ENCODE results near the gene SYCP2. TPM values are rescaled to one million over a fixed set of nuclear protein-coding genes. Genes with fewer than 3 reads are reported as not detected.
"Not testable (repeated sequence)": the region's sequence is repeated elsewhere in the genome, so short reads cannot be mapped to it uniquely, and the experiment has no call there.

Gene SYCP2
- total and polyA plus RNA-seq, 2 donors (not counting 1 experiment from before 2014, with no cell fraction given): 0.77 to 1.2 TPM

GRCh38 chr20:59858425-59858824 lies 75.0 kb downstream of the SYCP2 start:
- Histone ChIP-seq H3K27me3 (ENCODE audit: control insufficient read depth, insufficient read depth, low read length) (no peaks in the 10 kb centered on the region), H3K27ac (ENCODE audit: insufficient read depth, low read length) (no peak overlapping the region), H3K9me3 (ENCODE audit: control insufficient read depth, insufficient read depth, low read depth, low read length) (no peaks in the 10 kb centered on the region), H3K4me1 (ENCODE audit: control insufficient read depth, extremely low read depth, insufficient read depth, low read length) (no peaks in the 10 kb centered on the region), H3K79me2 (ENCODE audit: control insufficient read depth, insufficient read depth, low read length) (no peaks in the 10 kb centered on the region), H3K36me3 (ENCODE audit: control insufficient read depth, insufficient read depth, low read length) (no peaks in the 10 kb centered on the region), H3K4me2 (ENCODE audit: extremely low read depth, insufficient read depth, low read length) (no peak overlapping the region), H3K4me3 (replicated peaks in 1 of 4; ENCODE audit: control extremely low read depth in 1 of 4, insufficient read depth in 1 of 4, low read depth in 3 of 4, low read length in 4 of 4) (no peak overlapping the region), H2AFZ (ENCODE audit: low read length) (no peak overlapping the region), H3K9ac (ENCODE audit: insufficient read depth, low read length) (no peak overlapping the region), H4K20me1 (ENCODE audit: control insufficient read depth, extremely low read depth, insufficient read depth, low read length) (no peaks in the 10 kb centered on the region)
- TF ChIP-seq EZH2 (IDR thresholded peaks at IDR 0.05; ENCODE audit: low read length, missing control alignments): no peak
- TF ChIP-seq CTCF (conservative IDR thresholded peaks at IDR 0.05 in 1 of 2, IDR thresholded peaks at IDR 0.05 in 1 of 2; ENCODE audit: low read depth in 1 of 2, low read length in 2 of 2): no peak
- no peak for DNase-seq (ENCODE audit: low read depth in 2 of 2)

- Histone ChIP-seq H2AFZ (ENCODE audit: low read length) (no peak overlapping the region), H3K4me1 (ENCODE audit: control insufficient read depth, extremely low read depth, insufficient read depth, low read length) (no peaks in the 10 kb centered on the region), H3K27ac (ENCODE audit: insufficient read depth, low read length) (no peak overlapping the region), H3K9ac (ENCODE audit: insufficient read depth, low read length) (no peak overlapping the region), H3K27me3 (ENCODE audit: control insufficient read depth, insufficient read depth, low read length) (no peaks in the 10 kb centered on the region), H3K4me3 (replicated peaks in 1 of 4; ENCODE audit: control extremely low read depth in 1 of 4, insufficient read depth in 1 of 4, low read depth in 3 of 4, low read length in 4 of 4) (no peak overlapping the region), H3K9me3 (ENCODE audit: control insufficient read depth, insufficient read depth, low read depth, low read length) (no peaks in the 10 kb centered on the region), H3K79me2 (ENCODE audit: control insufficient read depth, insufficient read depth, low read length) (no peaks in the 10 kb centered on the region), H4K20me1 (ENCODE audit: control insufficient read depth, extremely low read depth, insufficient read depth, low read length) (no peaks in the 10 kb centered on the region), H3K4me2 (ENCODE audit: extremely low read depth, insufficient read depth, low read length) (no peak overlapping the region), H3K36me3 (ENCODE audit: control insufficient read depth, insufficient read depth, low read length) (no peaks in the 10 kb centered on the region)
- DNase-seq (ENCODE audit: low read depth in 2 of 2): no peak
- TF ChIP-seq CTCF (conservative IDR thresholded peaks at IDR 0.05 in 1 of 2, IDR thresholded peaks at IDR 0.05 in 1 of 2; ENCODE audit: low read depth in 1 of 2, low read length in 2 of 2) (no peak), EZH2 (IDR thresholded peaks at IDR 0.05; ENCODE audit: low read length, missing control alignments) (no peak)
Observed at GRCh38 chr20:59857966-59858365, 75.5 kb downstream of the SYCP2 start.

- H3K4me2 ChIP-seq (ENCODE audit: extremely low read depth, insufficient read depth, low read length); H3K4me1 ChIP-seq (ENCODE audit: control insufficient read depth, extremely low read depth, insufficient read depth, low read length); H3K36me3 ChIP-seq (ENCODE audit: control insufficient read depth, insufficient read depth, low read length); DNase-seq (ENCODE audit: low read depth in 2 of 2); H3K9ac ChIP-seq (ENCODE audit: insufficient read depth, low read length); H3K9me3 ChIP-seq (ENCODE audit: control insufficient read depth, insufficient read depth, low read depth, low read length); H4K20me1 ChIP-seq (ENCODE audit: control insufficient read depth, extremely low read depth, insufficient read depth, low read length); H3K27me3 ChIP-seq (ENCODE audit: control insufficient read depth, insufficient read depth, low read length); H3K27ac ChIP-seq (ENCODE audit: insufficient read depth, low read length); H2AFZ ChIP-seq (ENCODE audit: low read length); H3K79me2 ChIP-seq (ENCODE audit: control insufficient read depth, insufficient read depth, low read length); H3K4me3 ChIP-seq (replicated peaks in 1 of 4; ENCODE audit: control extremely low read depth in 1 of 4, insufficient read depth in 1 of 4, low read depth in 3 of 4, low read length in 4 of 4): not testable (repeated sequence)
Observed at GRCh38 chr20:59856941-59857340, 76.5 kb downstream of the SYCP2 start.

GRCh38 chr20:59856526-59856925 lies 76.9 kb downstream of the SYCP2 start:
- not testable (repeated sequence) for H3K9me3 ChIP-seq (ENCODE audit: control insufficient read depth, insufficient read depth, low read depth, low read length); H3K27ac ChIP-seq (ENCODE audit: insufficient read depth, low read length); H4K20me1 ChIP-seq (ENCODE audit: control insufficient read depth, extremely low read depth, insufficient read depth, low read length); H2AFZ ChIP-seq (ENCODE audit: low read length); H3K36me3 ChIP-seq (ENCODE audit: control insufficient read depth, insufficient read depth, low read length); DNase-seq (ENCODE audit: low read depth in 2 of 2); H3K4me3 ChIP-seq (replicated peaks in 1 of 4; ENCODE audit: control extremely low read depth in 1 of 4, insufficient read depth in 1 of 4, low read depth in 3 of 4, low read length in 4 of 4); H3K9ac ChIP-seq (ENCODE audit: insufficient read depth, low read length); H3K27me3 ChIP-seq (ENCODE audit: control insufficient read depth, insufficient read depth, low read length); H3K4me1 ChIP-seq (ENCODE audit: control insufficient read depth, extremely low read depth, insufficient read depth, low read length); H3K79me2 ChIP-seq (ENCODE audit: control insufficient read depth, insufficient read depth, low read length); H3K4me2 ChIP-seq (ENCODE audit: extremely low read depth, insufficient read depth, low read length)

All from fibroblast of lung (primary cell).